SK-N-MC (cell line): ENCODE results near the gene PTK7.
"Not testable (repeated sequence)": the region's sequence is repeated elsewhere in the genome, so short reads cannot be mapped to it uniquely, and the experiment has no call there.

Experiments
- EZH2 ChIP-seq: fragments of 200-600 bp; sonication (generic); IDR thresholded peaks from one replicate; pipeline ENCODE4 v1.6.1; 2017; ENCODE audit warnings: antibody characterized with exemption
- FOXP2 ChIP-seq: optimal IDR thresholded peaks from 2 replicates; pipeline ENCODE3; 2011; ENCODE audit warnings: mild to moderate bottlenecking, moderate library complexity; ENCODE audit not compliant: insufficient read depth; ENCODE audit errors: extremely low read length, control extremely low read depth
- POLR2AphosphoS5 ChIP-seq: IDR thresholded peaks from 2 replicates; pipeline ENCODE4 v1.6.1; 2012; ENCODE audit warnings: mild to moderate bottlenecking, low read depth, low read length, borderline replicate concordance

GRCh38 chr6:43081922-43082321 is 5.8 kb downstream of the PTK7 start:
- TF ChIP-seq POLR2AphosphoS5, EZH2, FOXP2: not testable (repeated sequence)
